Measurements from ENCODE around the gene TMTC1. TPM values are rescaled to one million over a fixed set of nuclear protein-coding genes. Genes with fewer than 3 reads are reported as not detected.

Gene TMTC1
- total and polyA plus RNA-seq, 8 donors: 0.85 to 37.7 (median 1.9) TPM

DNA sequence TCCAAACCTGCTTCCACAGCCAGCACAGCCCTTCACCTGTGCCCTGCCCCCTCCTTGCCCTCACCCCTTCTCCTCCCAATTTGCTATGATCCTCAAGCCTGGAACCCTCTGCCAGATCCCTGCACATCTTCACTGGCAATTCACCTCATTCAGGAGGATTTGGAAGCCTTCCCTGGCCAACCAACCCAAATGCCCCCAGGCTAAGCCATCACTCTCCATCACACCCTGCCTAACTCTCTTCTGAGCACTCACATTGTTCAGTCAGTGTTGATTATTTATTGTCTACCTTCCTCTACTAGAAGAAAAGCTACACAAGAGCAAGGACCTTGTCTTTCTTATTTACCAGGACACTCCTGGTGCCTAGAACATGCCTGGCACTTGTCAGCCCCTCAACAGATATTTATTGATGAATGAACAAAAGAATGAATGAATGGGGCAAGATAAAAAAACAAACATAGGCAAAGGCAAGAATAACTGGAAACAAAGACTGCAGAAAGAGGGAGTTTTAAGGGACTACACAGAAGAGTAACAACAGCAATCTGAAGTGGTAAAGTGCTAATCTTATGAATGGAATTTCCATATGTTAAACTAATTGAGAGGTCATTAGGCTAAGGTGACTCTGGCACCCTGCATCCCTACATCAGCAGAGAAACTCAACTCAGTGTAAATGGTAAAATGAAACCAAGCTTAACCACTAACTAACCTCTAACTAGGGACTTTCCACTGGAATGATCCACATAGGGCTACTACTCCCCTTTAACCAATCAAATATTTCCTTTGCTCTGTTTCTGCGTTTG is 33.4 kb downstream of the TMTC1 start:
- no peak overlapping the region for H3K27ac ChIP-seq
- DNase-seq: no peak
- H3K4me3 ChIP-seq: no peak overlapping the region
- intact Hi-C loops (cut with DNase I): no loop called here
- no peak for TF ChIP-seq CTCF (IDR thresholded peaks at IDR 0.05)
- ATAC-seq: no peak
- peaks cover 0 to 5% of the 10 kb centered on the region in 2 donors for H3K36me3 ChIP-seq
- H3K4me1 ChIP-seq: no peaks in the 10 kb centered on the region
- no peaks in the 10 kb centered on the region for H3K27me3 ChIP-seq
- H3K9me3 ChIP-seq: no peaks in the 10 kb centered on the region

DNA sequence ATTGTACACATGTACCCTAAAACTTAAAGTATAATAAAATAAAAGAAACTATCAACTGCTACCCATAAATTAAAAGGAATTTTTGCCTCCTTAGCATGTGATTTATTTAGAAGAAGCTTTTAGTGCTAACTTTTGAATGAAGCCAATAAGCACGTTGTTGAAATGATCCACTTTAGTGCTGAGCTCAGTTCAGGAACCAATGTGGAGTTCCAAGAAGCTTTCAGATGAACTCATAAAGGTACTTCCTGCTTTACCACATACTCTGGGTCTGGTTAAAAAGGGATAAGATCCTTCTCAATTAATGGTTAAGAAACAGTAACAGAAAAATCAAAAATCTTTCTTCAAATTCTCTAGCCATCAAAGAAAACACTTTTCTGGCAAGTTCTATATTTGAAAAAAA is 39.4 kb downstream of the TMTC1 start:
- intact Hi-C loops (cut with DNase I): no loop called here
- no peaks in the 10 kb centered on the region for H3K27me3 ChIP-seq
- TF ChIP-seq CTCF (IDR thresholded peaks at IDR 0.05): no peak
- DNase-seq: no peak
- H3K36me3 ChIP-seq: no peaks in the 10 kb centered on the region
- H3K27ac ChIP-seq: peak overlapping the region in 1 of 2 donors; percentile 1
- no peak for ATAC-seq
- no peaks in the 10 kb centered on the region for H3K9me3 ChIP-seq
- no peak overlapping the region for H3K4me3 ChIP-seq
- no peaks in the 10 kb centered on the region for H3K4me1 ChIP-seq

- no peaks in the 10 kb centered on the region for H3K9me3 ChIP-seq
- no peaks in the 10 kb centered on the region for H3K36me3 ChIP-seq
- no peak overlapping the region for H3K4me3 ChIP-seq
- ATAC-seq: no peak
- no peak overlapping the region for H3K27ac ChIP-seq
- no peaks in the 10 kb centered on the region for H3K4me1 ChIP-seq
- TF ChIP-seq CTCF (IDR thresholded peaks at IDR 0.05): no peak
- no peaks in the 10 kb centered on the region for H3K27me3 ChIP-seq
- no peak for DNase-seq
- intact Hi-C loops (cut with DNase I): no loop called here
Measured at GRCh38 chr12:29743801-29744200, 39.9 kb downstream of the TMTC1 start.

- no peak for TF ChIP-seq CTCF (IDR thresholded peaks at IDR 0.05)
- Histone ChIP-seq H3K27me3 (no peaks in the 10 kb centered on the region), H3K36me3 (no peaks in the 10 kb centered on the region), H3K9me3 (no peaks in the 10 kb centered on the region), H3K4me1 (no peaks in the 10 kb centered on the region), H3K4me3 (no peak overlapping the region), H3K27ac (no peak overlapping the region)
- DNase-seq: no peak
- intact Hi-C loops (cut with DNase I): no loop called here
- ATAC-seq: no peak
Measured at GRCh38 chr12:29743077-29743476, 40.7 kb downstream of the TMTC1 start.

DNA sequence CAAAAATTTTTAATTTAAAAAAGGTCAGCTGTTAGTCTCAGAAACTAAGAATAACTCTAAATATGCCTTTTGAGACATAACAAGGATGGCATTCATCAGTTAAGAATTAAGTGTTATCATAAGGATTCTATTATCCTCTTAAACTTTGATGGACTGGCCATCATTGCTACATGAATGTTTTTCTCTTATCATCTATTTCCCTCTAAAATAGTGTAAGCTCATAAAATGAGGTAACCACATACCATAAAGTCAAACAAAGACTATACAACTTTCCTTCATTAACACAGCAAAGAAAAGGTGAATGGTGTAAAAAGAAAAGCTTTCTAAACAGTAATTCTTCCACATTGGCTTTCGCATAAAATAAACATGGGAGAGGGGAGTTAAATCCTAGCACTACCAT is 41.1 kb downstream of the TMTC1 start:
- H3K4me1 ChIP-seq: no peaks in the 10 kb centered on the region
- no peak overlapping the region for H3K27ac ChIP-seq
- ATAC-seq: no peak
- H3K27me3 ChIP-seq: no peaks in the 10 kb centered on the region
- intact Hi-C loops (cut with DNase I): no loop called here
- no peaks in the 10 kb centered on the region for H3K9me3 ChIP-seq
- no peak for TF ChIP-seq CTCF (IDR thresholded peaks at IDR 0.05)
- H3K4me3 ChIP-seq: no peak overlapping the region
- no peak for DNase-seq
- no peaks in the 10 kb centered on the region for H3K36me3 ChIP-seq
